HG03025 (cell line): ENCODE measurements around the gene RFX2.
"Not testable (repeated sequence)": the region's sequence is repeated elsewhere in the genome, so short reads cannot be mapped to it uniquely, and the experiment has no call there.

ENCODE experiments used
- ATAC-seq: cut with Tn5 transposase; IDR thresholded peaks from one replicate; pipeline ENCODE4 v1.9.1; 2021; ENCODE audit warnings: mild to moderate bottlenecking, moderate library complexity; ENCODE audit not compliant: unreplicated experiment, low FRiP score

RFX2 gene

DNA sequence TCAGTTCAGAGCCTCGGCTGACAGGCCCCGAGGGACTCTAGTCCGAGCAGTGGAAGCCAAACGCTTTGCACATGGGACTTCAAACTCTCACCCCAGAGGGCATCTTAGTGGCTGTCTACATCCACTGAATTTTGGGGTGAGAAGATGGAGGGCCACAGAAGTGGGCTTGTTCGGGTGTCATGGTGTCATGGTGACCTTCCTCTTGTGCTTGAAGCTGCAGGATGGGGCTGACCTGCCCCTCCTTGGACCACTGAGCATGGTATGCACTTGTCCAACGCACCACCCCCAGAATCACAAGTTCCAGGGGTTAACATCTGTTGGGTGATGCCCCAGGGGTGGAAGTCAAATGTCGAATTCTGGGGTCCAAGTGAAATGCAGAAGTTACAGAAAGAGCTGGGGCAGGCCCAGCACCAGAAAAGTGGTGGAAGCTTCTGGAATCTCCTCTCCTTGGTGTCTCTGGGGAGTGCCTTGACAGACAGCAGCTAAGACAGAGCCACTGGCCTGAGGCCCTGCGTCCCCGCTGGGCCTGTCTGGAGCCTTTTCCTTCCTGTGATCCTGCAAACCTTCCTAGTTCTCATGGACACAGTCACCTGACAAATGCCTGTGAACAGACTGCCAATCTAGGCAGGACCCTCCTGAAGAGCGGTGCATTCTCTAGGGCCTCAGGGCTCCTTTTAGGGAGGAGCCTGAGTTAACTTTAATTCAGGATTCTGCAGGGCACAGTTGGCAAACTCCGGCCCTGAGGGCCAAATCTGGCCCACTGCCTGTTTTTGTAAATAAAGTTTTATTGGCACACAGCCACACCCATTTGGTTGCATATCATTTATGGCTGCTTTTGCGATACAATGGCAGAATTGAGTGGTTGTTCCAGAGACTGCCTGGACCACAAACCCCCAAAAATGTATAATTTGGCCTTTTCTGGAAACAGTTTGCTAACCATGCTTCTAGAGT, 67.2 kb downstream of the RFX2 start:
- no peak for ATAC-seq

DNA sequence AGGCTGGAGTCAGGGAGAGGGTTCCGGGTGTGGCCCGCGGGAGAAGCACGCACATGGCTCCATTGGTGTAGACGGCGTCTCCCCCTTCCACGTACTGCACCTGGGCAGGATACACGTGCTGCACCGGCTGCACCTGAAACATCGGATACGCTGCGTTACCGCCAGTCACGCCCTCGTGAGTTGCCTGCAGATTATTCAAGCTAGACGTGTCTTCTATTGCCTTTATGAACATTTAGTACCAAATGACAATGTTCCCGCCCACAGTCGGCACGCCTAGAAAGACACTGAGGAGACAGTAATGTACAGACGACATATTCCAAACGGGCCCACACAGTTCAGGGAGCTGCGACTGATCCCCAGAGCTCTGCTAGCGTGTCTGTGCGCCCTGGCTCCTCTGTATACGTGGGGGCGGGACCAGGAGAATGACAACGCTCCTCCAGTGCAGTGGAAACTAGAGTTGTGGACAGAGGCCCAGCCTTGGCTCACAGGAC, 68.3 kb downstream of the RFX2 start:
- no peak for ATAC-seq

DNA sequence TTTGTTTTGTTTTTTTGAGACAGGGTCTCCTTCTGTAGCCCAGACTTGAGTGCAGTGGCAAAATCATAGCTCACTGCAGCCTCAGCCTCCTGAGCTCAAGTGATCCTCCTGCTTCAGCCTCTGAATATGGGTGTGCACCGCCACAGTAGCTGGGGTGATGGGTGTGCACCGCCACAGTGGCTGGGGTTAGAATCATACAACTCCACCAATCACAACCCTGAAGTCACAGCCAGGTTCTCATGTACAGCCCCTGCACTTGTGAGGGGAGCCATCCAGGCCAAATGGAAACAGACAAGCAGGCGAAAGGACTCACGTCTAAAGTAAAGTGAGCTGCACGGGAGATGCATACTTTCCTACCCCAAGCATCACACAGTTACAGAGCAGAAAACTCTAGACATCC, 69.2 kb downstream of the RFX2 start:
- no peak for ATAC-seq

DNA sequence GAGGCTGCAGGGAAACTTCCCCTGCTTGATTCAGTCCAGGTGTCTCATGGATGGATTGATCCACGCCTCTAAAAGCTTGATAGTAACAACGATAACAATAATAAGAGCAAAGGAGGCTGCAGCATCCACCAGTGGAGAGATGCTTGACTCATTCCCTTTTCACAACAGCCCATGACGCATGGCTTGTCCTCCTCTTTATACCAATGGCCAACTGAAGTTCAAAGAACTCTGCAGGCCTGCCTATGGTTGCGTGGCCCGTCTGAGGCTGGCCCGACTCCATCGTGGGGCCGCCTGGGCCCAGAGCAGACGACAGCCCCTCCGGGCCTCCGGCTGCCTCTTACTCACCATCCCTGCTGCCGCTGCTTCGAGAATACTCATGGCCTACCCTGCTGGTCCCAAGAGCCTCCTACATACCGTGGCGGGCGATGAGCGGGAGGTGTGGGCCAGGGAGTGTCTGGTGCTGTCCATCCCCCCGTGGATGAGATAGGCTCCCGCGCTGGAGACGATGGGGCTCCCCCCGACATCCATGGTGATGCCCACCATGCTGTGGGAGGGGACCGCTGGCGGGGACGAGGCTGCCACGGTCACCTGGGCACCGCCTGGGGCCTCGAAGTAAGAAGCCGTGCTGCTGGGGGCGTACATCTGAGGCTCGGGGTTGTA, 70.6 kb downstream of the RFX2 start:
- no peak for ATAC-seq

DNA sequence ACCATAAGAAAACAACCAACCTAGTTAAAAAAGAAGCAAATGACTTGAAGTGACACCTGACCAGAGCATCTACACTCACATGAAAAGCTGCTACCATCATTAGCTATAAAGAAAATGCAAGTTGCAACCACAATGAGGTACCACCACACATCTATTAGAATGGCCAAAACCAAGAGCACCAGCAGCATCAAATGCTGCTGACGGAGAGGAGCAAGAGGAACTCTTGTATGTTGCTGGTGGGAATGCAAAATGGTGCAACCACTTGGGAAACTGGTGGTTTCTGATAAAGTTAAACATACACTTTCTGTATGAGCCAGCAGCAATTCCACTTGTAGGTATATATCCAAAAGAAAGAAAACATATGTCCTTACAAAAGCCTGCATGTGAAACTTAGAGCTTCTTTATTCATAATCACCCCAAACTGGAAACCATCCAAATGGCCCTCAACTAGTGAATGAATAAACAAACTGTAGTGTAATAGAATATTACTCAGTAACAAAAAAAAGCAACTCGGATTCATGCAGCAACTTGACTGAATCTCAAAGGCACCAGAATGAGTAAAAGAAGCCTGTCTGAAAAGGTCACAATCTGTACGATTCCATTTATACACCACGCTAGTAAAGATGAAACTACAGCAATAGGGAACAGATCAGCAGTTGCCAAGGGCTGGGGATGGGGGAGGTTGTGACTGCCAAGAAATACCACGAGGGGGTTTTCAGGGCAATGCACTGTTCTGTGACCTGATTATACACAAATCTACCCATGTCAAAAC, 71.5 kb downstream of the RFX2 start:
- no peak for ATAC-seq

DNA sequence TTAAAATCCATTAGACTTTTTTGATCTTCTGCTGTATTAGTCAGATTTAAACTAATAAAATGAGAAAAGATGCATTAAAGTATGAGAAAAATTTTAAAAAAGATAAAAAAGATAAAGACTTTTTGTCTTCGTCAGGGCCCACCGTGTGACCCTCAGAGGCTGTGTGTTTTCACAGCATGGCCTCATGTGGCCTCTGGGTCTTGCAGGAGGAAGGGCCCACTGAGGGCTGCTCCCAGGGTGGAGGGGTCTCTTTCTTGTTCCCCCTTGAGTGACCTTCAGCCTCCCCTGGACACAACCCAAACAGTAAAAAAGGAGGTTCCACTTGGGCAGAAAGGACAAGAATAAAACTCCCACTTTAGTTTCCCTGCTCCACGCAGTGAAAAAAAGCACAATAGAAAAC, 75.3 kb downstream of the RFX2 start:
- ATAC-seq = no peak

DNA sequence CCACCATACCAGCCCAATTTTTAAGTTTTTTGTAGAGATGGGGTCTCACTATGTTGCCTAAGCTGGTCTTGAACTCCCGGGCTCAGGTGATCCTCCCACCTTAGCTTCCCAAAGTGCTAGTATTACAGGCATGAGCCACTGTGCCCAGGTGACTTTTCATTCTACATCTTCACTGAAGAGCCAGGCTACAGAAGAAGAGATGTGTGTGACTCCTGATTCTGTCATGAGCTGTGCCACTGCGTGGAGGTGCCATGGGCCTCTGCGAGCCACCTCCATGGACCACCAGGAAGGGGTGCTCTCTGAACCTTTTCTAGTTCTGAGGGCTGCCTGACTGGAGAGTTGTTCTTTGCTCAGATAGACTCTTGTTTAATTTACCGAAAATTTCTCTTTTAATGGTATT, 75.8 kb downstream of the RFX2 start:
- ATAC-seq = no peak

DNA sequence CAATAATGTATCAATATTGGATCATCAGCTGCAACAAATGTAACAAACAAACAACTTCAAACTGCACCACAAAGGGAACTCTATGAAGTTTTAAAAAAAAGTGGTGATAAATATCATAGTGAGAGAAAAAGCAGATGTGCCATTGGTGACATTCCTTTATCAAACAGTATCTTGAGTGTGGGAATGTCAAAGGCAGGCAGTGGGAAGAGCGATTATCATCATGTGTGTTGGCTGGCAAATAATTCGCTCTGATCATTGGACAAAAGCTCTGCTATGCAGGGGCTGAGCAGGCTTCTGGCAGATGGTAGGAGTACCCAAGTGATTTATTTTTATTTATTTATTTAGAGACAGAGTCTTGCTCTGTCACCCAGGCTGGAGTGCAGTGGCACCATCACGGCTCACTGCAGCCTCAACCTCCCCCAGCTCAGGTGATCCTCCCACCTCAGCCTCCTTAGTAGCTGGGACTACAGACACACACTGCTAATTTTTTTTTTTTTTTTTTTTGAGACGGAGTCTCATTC, 76.5 kb downstream of the RFX2 start:
- ATAC-seq = no peak

DNA sequence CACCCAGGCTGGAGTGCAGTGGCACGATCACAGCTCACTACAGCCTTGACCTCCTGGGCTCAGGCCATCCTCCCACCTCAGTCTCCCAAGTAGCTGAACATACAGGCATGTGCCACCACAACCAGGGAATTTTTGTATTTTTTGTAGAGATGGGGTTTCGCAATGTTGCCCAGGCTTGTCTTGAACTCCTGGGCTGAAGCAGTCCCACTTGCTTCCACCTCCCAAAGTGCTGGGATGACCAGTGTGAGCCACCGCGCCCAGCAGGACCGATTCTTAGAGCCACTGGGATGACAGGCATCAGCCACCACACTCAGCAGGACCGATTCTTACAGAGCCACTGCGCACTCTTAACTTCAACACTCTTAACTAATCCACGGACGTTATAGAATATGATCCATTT, 77.5 kb downstream of the RFX2 start:
- no peak for ATAC-seq

DNA sequence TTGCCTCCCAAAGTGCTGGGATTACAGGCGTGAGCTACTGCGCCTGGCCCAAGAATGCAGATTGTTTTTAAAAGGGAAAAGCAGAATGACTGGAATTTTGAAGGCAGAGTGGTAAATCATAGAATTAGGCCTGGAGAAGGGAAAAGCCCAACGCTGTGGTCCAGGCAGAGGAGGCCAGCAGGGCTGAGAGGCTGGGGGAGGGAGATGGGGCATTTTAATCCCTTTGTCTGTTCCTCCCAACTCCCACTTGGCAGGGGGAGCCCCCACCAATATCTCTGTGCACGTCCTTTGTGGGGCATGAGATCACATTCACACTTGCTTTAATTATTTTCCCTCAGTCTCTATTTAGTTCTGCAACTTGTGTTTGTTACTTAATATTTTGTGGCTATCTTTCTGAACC, 77.9 kb downstream of the RFX2 start:
- no peak for ATAC-seq

DNA sequence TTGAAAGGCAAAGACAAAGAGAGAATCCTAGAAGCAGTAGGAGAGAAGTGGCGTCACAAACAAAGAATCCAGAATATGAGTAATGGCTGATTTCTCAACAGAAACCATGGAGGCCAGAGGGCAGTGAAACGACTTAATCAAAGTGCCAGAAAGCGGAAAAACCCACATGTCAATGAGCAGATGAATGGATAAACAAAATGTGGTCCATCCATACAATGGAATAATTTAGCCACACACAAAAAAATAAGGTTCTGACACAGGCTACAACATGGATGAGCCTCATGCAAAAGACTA, 80.1 kb downstream of the RFX2 start:
- no peak for ATAC-seq

DNA sequence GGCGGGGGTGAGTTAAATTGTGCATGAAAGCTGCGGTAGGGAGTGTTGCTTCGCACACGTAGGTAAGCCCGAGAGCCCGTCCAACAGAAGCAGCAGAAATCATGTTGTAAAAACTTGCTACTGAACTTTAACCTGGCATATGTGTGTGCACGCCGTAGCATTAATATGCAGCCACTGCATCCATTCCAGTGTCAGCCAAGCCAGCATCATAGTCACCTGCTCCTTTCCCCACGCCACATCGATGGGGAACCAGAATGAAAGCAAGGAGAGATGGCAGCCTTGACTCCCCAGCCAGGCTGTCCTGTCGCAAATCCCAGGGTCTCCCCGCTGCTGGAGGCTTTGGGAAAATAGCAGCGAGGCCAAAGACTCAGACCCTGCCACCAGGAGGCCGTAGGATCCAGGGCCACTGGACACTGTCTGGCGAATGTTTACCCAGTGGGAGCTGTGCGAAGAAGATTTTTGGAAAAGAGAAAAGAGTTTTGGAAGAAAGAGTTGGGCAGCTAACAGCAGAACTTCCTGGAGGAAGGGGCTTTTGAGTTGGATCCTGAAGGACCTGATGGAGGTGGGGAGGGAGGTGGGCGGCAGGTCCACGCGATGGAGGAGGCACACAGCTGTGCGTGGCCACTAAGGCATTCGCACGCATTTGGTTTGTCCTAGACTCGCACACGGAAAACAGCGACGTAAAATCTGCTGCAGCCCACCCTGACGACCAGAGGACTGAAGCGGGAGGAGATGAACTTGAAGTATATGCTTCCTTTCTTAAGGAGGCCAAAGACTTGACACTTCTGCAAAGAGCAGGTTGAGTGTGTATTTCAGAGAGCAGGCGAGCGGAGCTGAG, 83.7 kb downstream of the RFX2 start:
- ATAC-seq = no peak

DNA sequence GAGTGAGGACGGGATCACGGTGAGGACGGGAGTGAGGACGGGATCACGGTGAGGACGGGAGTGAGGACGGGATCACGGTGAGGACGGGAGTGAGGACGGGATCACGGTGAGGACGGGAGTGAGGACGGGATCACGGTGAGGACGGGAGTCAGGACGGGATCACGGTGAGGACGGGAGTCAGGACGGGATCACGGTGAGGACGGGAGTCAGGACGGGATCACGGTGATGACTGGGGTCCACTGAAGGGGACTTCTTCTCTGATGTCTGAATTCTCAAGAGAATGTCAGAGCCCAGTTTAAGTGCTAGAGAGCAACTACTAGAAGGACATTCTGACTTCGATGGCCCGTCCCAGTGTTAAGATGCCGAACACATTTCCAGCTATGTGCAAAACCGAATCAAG, 85.5 kb downstream of the RFX2 start:
- ATAC-seq = not testable (repeated sequence)

DNA sequence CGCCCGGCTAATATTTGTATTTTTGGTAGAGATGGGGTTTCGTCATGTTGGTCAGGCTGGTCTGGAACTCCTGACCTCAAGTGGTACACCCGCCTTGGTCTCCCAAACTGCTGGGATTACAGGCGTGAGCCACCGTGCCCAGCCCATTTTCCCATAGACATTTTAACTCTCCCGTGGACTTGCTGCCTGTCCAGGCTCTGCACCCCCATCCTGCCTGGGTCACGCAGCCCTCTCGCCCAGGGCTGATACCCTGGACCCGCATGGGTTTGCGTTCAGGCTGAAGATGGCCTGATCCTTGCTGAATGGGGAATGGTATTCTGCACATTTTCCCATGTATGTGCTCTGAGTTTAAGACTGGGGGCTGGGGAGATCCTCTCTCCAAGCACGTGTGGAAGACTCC, 86.4 kb downstream of the RFX2 start:
- ATAC-seq = no peak

DNA sequence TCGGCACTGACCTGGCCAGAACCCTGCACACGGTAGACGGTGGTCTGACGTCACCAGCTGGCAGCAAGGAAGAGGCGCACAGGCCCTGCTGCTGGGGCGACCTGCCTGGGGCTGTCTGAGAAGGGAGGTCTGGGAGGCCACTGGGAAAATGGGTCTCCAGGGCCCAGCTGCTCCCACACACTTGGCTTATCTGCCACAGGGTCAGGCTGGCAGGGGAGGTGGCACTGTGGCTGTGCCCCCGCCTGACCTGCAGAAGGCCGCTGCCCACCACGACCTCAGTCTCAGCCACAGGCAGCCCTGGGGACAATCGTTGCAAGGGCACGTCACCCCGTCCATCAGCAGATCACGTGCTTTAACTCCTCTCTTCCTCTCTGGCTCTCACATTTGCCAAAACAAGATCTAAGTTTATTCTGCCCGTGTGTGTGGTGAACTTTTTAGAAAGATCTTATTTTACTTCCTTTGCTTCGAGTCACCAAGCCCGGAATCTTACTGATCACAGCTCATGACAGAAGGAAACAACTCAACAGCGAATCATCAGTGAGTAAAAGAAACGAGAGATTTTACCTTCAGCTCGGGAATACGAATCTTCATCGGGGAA, 87.1 kb downstream of the RFX2 start:
- no peak for ATAC-seq

DNA sequence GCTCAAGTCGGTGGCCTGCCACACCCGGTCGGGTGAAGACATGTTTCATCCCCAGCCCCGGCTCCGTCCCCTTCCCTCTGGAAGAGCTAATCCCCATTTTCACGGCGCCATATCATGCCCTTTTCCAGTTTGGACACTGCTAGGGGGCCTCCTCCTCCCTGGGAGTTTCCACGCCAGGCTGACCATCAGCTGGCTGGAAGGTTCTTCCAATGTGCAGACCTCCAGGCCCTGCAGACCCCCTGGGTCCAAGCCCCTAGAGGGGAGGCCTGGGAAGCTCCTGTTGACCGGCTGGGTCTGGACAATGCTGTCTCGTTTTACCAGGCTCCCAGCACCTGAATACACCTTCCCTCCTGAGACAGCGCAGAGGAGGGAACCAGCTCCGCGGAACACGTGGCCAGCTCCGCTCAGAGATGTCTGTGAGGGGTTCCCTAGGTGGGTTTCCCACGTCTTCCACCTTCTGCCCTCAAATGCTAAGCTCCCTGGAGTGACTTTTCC, 87.7 kb downstream of the RFX2 start:
- ATAC-seq = no peak

DNA sequence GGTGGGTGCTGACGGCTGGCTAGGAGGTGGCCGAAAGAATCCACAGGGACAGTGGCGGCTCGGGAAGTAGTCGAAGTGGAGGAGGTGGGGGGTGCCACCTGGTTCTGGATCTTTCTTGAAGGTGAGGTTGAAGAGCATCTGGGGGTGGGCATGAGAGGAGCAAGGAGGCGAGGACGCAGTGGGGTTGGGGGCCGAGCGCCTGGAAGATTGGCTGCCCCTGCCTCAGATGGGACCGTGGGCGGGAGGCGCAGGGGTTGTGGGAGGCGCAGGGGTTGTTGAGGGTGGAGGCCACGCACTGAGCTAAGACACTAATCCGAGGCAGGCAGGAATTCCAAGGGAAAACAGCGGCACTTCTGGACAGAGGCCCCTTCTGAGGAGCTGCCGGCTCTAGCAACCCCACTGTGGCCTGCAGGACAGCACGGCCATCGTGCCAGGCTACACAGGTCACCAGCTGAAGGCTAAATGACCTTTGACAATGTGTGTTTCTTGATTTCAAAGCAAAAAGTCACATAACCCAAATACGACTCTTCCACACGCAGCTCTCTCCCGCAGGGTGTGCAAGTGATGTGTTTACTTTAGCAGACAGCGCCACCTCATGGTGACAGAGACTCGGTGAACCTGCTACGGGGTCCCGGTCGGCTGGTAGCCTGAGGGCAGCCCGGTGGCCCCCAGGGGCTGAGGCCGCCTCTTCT, 88.3 kb downstream of the RFX2 start:
- ATAC-seq = no peak

DNA sequence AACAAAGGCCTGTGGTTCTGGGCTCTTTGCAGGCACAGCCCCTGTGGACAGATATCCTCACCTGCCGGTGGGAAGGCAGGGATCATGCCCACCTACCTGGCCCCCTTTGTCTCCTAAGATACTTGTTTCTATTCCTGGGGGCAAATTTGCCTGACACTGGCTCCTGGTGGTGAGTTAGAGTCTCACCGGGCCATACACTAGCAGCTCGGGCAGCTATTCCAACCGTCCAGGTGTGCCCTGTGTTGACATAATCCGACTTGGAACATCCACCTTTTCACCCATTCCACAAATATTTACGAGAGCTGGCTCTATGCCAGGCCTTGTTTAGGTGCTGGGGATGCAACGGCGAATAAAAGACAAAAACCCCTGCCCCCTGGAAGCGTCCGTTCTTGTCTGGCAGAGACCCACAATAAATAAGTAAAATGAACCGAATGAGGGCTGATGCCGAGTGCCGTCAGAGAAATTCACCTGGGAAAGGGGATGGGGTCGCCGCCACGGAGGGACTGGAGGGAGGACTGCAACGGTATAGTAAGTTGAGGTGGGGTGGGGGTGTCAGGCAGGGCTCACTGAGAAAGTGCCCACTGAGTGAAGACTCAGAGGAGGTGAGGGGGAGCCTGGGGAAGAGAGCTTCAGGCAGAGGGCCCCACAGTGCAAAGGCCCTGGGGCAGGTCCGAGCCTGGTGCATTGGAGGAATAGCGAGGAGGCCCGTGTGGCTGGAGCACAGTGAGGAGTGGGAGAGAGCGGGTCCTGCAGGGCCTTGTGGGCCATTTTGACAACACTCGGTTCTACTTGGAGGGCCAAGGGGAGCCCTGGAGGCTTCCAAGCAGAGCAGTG, 89.1 kb downstream of the RFX2 start:
- ATAC-seq = no peak
